ENCODE data around the gene RBFOX2. TPM values are rescaled to one million over a fixed set of nuclear protein-coding genes. Genes with fewer than 3 reads are reported as not detected.

The RBFOX2 gene
- total and polyA plus RNA-seq, 2 experiments from 2014 or later = 88.8 to 131 TPM

GRCh38 chr22:35752006-35752862 is 276.4 kb downstream of the RBFOX2 start:
- Histone ChIP-seq H3F3A (replicated peaks; ENCODE audit: low read depth) (no peaks in the 10 kb centered on the region), H3K27me3 (ENCODE audit: insufficient read depth) (no peaks in the 10 kb centered on the region), H2AFZ (no peak overlapping the region), H4K20me1 (replicated peaks; ENCODE audit: insufficient read depth) (no peaks in the 10 kb centered on the region), H3K36me3 (ENCODE audit: insufficient read depth) (no peaks in the 10 kb centered on the region; the same call in 1 of the 2 replicates), H3K27ac (ENCODE audit: low read depth) (peak overlapping the region; percentile 68), H3K79me2 (replicated peaks; ENCODE audit: insufficient read depth) (no peaks in the 10 kb centered on the region), H3K4me2 (peak overlapping the region; percentile 50), H3K4me1 (ENCODE audit: insufficient read depth) (peaks cover 62% of the 10 kb centered on the region), H3K9me2 (ENCODE audit: insufficient read depth) (no peaks in the 10 kb centered on the region), H3K4me3 (no peak overlapping the region)
- Mint-ChIP-seq H3K27ac (peak overlapping the region; percentile 53), H3K4me3 (no peak overlapping the region), H3K4me1 (peaks cover 56% of the 10 kb centered on the region), H3K27me3 (ENCODE audit: insufficient read depth, low read depth, poor library complexity) (peaks cover 1% of the 10 kb centered on the region), H3K36me3 (ENCODE audit: low read depth) (peaks cover 3% of the 10 kb centered on the region; the same call in 1 of the 3 replicates), H3K9me3 (no peaks in the 10 kb centered on the region)
- TF ChIP-seq JUNB (IDR thresholded peaks at IDR 0.05; ENCODE audit: unreplicated experiment) (no peak), ZNF331 (CRISPR knock-in tag; IDR thresholded peaks at IDR 0.05; ENCODE audit: low read depth) (no peak), EZH2 (IDR thresholded peaks at IDR 0.05; ENCODE audit: low read depth, unreplicated experiment) (no peak), ETS1 (IDR thresholded peaks at IDR 0.05) (no peak), CREB1 (CRISPR knock-in tag; IDR thresholded peaks at IDR 0.05; ENCODE audit: low read depth) (no peak), ZNF114 (CRISPR knock-in tag; IDR thresholded peaks at IDR 0.05) (no peak), CTCF (conservative IDR thresholded peaks at IDR 0.05; ENCODE audit: low read depth in 2 of 2) (no peak), NANOG (IDR thresholded peaks at IDR 0.05; ENCODE audit: borderline replicate concordance) (no peak), STAT1 (IDR thresholded peaks at IDR 0.05; ENCODE audit: unreplicated experiment) (no peak)
- ATAC-seq (peak; percentile 40), DNase-seq (ENCODE audit: low spot score) (peak; percentile 30)

DNA sequence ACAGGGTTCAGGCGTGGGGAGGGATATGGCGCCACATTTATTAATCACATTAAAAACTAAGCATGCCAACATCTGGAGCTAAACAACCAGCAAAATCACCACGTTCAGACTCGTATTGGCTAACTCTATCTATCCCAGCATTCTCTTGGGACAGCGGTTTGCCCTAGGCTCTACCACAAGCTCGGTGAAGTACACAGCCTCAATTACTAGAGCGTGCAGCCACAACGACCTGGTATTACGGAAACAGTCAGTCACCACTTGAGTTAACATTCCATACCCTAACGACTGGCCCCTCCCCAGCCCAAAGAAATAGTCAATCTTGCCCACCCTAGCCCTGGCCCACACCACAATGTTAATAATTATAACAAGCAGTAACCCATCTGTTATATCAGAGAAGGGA is 278.8 kb downstream of the RBFOX2 start:
- no peaks in the 10 kb centered on the region for H3K9me3 Mint-ChIP-seq
- H3K9me2 ChIP-seq (ENCODE audit: insufficient read depth) = no peaks in the 10 kb centered on the region
- H4K20me1 ChIP-seq (replicated peaks; ENCODE audit: insufficient read depth) = no peaks in the 10 kb centered on the region
- 0 out of 2 replicates have a peak, but pooled peaks cover 3% of the 10 kb centered on the region for H3K79me2 ChIP-seq (replicated peaks; ENCODE audit: insufficient read depth)
- DNase-seq (ENCODE audit: low spot score) = no peak
- no peak overlapping the region for H3K4me3 Mint-ChIP-seq
- H3K4me2 ChIP-seq = no peak overlapping the region; the same call in 1 of the 2 replicates
- H3K4me3 ChIP-seq = no peak overlapping the region
- H2AFZ ChIP-seq = no peak overlapping the region
- no peaks in the 10 kb centered on the region for H3F3A ChIP-seq (replicated peaks; ENCODE audit: low read depth)
- peak; percentile 32 for ATAC-seq
- peaks cover 69% of the 10 kb centered on the region for H3K4me1 Mint-ChIP-seq
- H3K27ac Mint-ChIP-seq = peak overlapping the region; percentile 6
- H3K36me3 Mint-ChIP-seq (ENCODE audit: low read depth) = peaks cover 10% of the 10 kb centered on the region
- no peaks in the 10 kb centered on the region for H3K27me3 ChIP-seq (ENCODE audit: insufficient read depth)
- no peaks in the 10 kb centered on the region; the same call in 1 of the 2 replicates for H3K36me3 ChIP-seq (ENCODE audit: insufficient read depth)
- H3K27ac ChIP-seq (ENCODE audit: low read depth) = peak overlapping the region; percentile 15
- H3K27me3 Mint-ChIP-seq (ENCODE audit: insufficient read depth, low read depth, poor library complexity) = peaks cover 2% of the 10 kb centered on the region
- peaks cover 68% of the 10 kb centered on the region for H3K4me1 ChIP-seq (ENCODE audit: insufficient read depth)
- TF ChIP-seq REST (IDR thresholded peaks at IDR 0.05; ENCODE audit: unreplicated experiment) (no peak), STAT1 (IDR thresholded peaks at IDR 0.05; ENCODE audit: unreplicated experiment) (no peak), ZNF114 (CRISPR knock-in tag; IDR thresholded peaks at IDR 0.05) (no peak), EZH2phosphoT487 (IDR thresholded peaks at IDR 0.05; ENCODE audit: unreplicated experiment) (no peak), ETS1 (IDR thresholded peaks at IDR 0.05) (no peak)

Measured in GM23338 (cell line).